ENCODE data around the gene MUC2.

- TF ChIP-seq CTCF (conservative IDR thresholded peaks at IDR 0.05; ENCODE audit: low read depth, low read length) (no peak), EZH2 (IDR thresholded peaks at IDR 0.05; ENCODE audit: low read length, unreplicated experiment) (no peak)
Measured at GRCh38 chr11:1101318-1102089, 26.8 kb downstream of the MUC2 start.

All from PC-3 (cell line).